ENCODE data around the gene BACE2.
A peak's percentile ranks its signal among the peaks of the same experiment; 100 is the strongest.
"Not testable (repeated sequence)": the region's sequence is repeated elsewhere in the genome, so short reads cannot be mapped to it uniquely, and the experiment has no call there.

The BACE2 gene

DNA sequence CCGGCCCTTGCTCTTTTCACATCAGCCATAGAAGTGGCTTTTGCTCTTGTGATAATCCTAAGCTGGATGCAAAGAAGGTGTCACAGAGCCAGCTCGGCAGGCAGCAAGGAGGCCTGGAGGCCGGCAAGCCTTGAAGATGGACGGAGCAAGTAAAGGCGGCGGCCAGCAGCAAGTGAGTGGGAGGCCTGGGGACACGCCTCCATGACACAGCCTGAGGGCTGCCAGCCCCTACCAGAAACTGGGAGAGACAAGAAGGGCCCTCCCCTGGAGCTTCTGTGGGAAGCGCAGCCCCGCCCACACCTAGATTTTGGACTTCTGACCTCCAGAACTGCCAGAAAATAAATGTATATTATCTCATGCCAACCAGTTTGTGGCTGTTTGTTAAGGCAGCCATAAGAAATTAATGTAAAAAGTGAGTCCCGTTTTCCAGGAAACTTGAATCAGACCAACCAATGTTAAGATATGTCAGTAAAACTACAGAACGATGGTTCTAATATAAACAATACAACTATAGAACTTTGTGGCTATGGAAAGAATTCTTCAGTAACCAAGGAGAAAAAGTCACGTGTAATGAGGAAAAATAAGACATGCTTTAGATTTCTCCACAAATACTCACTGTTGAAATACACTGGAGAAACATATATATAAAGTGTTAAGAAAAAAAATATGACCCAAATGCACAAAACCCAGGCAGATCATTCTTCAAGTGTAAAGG, 49.9 kb downstream of the BACE2 start:
- no peak for DNase-seq

DNA sequence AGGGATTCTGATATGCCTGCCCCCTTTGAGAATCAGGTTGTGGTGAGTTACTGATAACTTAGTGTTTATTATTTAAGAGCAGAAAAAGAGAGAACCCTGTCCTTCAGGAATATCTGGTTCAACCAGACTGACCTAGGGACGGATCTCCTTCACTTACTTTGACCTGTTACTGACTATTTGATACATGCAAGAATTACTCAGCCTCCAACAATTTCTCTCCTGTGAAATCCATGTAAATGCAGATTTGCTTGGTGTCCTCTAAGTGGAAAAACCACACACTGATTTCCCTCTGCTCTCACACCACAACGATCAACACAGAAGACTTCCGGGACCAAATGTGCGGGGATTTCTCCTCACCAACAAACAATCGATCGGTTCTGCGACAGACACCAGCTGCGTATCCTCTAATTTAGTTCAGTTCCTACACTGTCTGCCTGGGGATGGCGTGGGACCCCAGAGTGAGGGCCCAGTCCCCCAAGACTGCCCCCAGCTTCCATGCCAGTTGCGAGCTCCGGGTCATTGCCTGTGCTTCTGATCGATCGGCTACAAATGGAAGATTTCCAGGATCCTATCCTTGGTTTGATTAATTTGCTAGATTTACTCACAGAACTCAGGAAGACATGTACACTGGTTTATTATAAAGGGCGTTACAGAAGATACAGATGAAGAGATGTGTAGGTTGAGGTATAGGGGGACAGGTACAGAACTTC, 51.7 kb downstream of the BACE2 start:
- peak in 1 of 2 experiments; percentile 39 for DNase-seq

DNA sequence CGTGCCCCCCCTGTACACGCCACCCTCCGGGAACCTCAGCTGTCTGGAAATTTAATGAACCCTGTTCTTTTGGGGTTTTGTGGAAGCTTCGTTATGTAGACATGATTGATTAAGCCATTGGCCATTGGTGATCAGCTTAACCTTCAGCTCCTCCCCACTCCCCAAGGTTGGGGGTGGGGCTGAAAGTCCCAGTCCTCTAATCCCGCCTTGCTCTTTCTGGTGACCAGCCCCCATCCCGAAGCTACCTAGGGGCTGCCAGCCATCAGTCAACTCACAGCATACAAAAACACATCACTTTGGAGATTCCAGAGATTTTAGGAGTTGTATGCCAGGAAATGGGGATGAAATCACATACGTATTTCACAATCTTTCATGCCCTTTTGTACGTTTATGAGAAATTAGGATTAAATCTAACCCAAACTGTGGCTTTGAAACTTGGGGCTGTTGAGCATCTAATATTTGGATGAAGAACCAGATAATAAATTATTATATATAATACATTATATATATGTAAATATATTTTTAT, 52.3 kb downstream of the BACE2 start:
- DNase-seq = no peak

DNA sequence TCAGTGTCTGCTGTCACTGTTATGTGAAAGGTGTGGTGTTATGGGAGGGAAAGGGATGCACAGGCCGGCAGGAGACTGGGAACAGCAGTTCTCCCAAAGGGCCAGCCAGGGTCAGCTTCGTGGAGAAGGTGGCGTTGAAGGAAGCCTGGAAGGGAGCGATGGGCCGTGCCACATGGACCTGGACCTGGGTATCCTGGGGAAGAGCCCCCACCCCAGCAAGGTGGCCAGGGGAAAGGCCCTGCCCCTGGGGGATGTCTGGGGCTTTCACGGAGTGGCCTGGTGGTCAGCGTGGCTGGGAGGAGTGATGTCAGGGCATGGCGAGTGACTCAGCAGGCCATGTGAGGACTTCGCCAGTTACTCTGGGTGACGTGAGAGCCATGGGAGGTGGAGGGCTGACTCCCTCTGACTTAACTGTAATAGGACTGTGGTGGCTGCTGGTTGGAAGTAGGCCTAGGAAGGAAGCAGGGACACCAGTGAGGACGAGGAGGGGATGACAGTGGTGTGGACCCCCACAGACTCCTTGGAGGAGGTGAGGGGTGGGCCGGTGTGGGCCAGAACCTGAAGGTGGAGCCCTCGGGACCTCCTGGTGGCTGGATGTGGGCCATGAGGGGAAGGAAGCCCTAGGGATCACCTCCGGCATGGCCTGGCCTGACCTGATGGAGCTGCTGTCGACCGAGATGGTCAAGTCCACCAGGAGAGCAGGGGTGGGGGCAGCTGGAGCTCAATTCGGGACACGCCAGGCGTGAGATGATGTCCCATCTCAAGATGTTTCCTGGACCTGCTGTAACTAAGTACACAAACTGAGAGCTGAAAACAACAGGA, 54.5 kb downstream of the BACE2 start:
- DNase-seq = no peak

DNA sequence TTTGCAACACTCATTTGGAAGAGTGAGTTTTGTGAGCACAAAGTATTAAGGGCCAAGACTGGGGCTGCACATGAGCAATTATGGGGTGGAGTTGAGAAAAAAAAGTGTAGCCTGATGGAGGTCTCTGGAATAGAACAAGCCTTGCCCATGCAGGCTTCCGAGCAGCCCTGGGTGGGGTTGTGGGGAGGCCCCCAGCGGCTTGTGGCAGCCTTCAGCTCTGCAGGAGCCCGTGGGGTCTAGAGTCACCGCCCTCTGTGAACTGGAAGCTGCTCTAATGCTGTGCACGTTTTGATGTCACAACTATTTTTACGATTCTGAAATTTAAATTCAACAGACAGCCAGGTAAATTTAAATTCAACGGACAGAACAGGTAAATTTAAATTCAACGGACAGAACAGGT, 58.9 kb downstream of the BACE2 start:
- DNase-seq = peak; percentile 75 to 85

DNA sequence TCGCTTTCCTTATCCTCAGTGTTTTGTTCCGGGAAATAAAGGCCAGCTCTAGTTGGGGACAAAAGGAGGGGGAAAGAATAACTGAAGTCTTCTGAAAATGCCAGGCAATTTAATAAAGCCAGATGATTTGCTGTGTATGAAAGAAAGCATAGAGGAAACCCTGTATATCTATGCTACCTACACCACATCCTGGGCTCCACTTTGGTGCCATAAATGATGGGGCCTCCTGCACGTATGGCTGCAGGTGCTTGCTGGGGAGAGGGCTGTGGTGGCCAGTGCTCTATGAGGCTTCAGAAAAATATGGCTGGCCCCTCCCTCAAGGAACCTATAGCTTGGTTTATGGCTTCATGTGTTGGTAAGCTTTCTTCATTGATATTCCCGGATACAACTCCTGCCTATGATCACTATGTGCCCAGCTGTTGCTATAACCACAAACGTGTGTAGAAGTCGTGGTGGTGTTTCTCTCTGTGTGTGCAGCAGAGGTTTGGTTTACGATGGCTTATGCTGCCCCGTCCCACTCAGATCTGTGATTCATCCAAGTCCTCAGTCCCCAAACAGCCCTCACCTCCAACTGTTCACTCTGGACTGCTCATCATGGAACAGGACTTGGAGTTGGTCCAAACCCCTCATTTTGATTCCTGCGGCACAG, 59.5 kb downstream of the BACE2 start:
- DNase-seq = no peak

DNA sequence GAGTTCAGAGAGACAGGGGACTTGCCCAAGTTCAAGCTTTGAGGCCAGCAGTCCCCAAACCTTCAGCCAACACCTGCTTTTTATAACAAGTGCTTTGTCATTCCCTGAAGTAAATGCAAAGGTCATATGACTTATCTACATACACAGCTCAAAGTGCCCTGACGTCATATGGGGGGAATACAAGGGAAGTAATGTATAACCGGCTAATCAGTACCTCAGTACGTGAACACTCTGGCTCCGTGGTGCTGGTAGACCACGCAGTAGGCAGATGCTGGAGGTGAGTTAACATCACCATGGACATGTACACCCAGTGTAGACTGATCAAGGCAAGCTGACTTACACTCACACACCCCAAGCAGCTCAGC, 60.0 kb downstream of the BACE2 start:
- DNase-seq = peak in 1 of 2 experiments; percentile 50

DNA sequence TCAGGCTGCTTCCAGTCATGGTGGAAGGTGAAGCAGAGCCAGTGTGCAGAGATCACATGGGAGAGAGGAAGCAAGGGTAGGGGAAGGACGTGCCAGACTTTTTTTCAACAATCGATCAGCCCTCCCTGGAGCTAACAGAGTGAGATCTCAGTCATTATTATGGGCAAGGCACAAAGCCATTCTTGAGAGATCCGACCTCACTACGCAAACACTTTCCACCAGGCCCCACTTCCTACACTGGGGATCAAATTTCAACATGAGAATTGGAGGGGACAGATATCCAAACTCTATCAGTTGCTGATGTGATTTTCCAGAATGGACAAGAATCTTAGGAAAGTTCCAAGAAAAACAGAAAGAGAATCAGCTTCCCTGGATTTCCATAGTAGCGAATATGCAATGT, 60.5 kb downstream of the BACE2 start:
- no peak for DNase-seq

DNA sequence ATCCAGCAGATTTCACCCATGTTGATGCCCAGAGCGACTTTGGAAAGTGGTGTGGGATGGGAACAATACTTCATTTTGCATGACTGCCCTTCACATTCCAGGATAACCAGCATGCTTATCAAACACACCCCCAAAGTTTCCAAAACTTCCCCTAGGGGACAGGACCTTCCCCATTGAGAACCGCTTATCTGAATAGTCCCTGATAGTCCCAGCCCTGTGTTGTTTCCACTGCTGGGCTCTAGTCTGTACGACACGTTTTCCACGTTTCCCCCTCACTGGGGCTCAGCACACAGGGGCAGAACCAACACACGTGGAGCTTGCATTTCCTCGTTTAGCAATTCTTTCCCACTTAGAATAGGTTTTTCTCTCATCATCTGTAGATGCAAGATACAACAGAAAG, 61.0 kb downstream of the BACE2 start:
- no peak for DNase-seq

DNA sequence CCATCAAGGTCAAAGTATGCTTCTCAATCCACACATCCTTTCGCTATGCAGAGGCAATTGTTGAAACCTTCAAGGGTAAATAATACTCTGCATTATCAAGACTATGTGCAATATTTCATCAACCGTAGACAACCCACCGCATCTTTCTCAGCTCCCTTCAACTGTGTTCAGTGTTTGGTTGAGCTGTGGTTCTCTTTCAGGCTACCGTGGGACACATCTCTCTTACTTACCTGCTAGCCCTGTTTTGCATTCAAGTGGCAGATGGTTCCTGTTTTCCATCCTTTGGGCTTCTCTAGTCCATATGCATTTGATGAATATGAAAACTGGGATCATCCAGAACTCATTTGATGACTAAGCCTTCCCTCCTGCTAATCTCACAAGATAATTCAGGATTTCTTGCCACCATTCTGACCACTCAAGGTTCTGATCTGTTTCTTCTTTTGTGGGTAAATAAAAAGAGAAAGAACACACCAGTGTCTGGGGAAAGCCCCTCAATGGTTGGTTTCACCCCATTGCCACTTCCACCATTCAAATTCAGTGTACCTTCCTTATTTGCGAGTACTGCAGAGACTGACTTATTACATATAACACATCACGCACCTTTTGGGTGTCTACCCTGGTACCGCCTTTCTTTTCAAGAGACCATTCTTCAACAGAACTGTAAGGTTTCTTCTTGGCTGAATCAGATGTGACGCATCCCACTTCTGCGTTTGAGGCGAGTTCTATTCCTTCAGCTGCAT, 61.7 kb downstream of the BACE2 start:
- DNase-seq = peak; percentile 31 to 52

DNA sequence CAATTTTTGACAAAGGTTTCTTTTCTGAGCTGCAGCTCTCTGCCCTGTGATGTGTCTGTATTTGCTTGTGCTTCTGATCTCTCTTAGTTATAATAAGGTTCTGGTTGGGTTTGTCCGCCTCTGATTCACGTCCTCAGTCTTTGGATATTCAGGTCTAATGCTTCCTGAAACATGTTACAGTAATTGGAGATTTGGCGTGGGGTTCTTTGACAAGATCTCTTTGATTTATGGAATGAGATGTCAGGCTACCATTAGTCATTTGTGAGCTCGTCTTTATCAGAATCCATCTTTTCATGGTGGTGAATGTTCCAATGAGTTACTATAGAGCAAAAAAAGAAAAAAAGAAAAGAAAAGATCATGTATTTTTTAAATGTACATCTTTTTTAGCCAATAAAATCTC, 62.5 kb downstream of the BACE2 start:
- DNase-seq = no peak

DNA sequence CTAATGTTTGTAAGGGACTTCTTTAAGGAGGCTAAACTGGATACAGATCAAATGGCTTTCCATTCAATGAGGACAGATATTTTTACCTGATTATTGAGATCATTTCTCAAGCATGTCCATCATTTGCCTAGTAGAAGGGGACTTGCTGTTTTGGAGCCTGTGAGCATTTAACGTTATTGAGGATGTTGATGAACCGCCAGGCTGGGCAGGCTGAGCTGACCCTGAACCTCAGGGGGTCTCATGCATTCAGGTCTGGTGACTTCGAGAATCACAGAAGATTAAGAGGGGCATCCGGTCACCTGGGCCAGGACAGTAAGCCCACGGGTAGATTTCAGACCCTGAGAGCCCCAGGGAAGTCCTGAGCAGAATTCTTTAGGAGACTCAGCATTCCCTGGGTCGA, 63.1 kb downstream of the BACE2 start:
- DNase-seq = no peak

DNA sequence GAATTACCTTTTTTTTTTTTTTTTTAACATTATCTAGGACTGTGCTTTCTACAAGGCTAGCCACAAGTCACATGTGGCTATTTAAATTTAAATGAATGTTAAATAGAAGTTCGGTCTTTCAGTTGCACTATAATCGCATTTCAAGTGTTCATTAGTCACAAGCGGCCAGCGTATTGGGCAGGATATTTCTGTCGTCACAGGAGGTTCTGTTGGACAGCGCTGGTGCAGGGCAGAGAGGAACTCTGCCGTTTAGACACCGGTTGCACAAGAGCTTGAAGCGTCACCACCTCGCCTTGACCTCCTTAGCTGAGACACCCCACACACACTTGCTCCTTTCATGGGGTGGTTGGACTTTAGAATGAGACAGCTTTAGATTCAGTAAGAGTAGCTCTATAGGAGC, 64.1 kb downstream of the BACE2 start:
- no peak for DNase-seq

DNA sequence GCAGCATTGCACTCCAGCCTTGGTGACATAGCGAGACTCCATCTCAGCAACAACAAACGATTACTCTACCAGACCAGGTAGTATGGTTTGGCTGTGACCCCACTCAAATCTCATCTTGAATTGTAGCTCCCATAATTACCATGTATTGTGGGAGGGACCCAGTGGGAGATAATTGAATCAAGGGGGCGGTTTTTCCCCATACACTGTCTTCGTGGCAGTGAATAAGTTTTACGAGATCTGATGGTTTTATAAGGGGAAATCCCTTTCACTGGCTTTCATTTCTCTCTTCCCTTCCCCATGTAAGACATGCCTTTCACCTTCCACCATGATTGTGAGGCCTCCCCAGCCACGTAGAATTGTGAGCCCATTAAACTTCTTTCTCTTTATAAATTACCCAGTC, 66.0 kb downstream of the BACE2 start:
- DNase-seq = no peak

DNA sequence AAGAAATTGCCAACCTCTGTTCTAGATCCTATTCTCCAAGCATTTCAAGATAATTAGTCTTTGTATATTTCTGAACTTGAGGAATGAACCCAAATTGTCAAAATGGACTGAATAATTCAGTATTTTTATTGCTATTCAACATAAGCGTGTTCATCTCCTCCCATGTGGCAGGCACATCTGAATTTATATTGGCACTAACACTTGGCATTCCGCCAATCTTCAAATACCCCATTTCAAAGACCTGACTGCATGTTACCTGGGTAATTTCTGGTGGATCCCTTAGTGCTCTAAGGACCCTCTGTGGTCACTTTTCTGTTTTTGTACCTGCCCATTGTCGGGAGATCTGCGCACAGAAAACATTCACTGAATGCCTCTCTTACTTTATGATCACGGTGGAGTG, 66.6 kb downstream of the BACE2 start:
- no peak for DNase-seq

DNA sequence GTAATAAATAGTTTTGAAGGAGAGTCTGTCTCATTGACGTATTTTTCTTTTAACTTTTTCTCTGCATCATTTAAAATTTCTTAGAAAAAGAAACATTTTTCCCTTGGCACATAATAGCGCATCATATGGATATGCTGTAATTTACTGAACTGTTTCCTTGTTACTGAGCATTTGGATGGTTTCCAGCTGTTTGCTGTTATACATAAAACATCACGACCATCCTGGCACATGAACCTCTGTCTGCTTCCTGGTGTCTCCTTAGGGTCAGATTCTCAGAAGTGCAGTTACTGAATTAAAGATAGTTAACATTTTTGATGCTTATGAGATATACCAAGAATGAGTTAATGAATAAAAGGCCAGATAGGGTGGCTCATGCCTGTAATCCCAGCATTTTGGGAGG, 67.2 kb downstream of the BACE2 start:
- DNase-seq = no peak

DNA sequence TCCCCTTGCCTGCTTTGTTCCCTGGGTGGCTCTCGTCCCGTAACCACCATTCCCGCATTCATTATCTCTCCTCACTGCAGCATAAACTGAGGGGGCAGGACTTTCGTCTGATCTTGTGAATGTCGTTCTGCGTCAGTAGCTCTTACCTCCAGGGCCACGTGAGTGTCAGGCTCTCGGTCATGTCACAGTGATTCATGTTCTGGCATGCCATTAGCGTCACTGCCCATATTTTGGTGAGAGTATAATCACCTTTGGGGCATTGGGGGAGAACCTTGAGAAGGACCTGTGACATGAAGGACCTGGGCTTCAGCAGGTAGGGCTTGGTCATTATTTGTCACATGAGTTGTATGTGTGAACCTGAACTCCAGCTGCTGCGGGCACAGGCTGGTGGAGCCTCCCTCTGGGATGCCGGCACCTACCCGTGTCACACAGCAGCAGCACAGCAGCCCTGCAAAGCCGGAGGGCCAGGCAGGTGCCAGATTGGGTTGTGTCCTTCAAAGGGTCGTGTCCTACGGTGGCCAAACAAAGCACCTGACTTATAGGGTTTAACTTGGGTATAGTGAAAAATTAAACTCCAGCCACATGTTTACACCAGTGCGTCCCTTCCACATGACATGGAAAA, 68.5 kb downstream of the BACE2 start:
- no peak for DNase-seq

DNA sequence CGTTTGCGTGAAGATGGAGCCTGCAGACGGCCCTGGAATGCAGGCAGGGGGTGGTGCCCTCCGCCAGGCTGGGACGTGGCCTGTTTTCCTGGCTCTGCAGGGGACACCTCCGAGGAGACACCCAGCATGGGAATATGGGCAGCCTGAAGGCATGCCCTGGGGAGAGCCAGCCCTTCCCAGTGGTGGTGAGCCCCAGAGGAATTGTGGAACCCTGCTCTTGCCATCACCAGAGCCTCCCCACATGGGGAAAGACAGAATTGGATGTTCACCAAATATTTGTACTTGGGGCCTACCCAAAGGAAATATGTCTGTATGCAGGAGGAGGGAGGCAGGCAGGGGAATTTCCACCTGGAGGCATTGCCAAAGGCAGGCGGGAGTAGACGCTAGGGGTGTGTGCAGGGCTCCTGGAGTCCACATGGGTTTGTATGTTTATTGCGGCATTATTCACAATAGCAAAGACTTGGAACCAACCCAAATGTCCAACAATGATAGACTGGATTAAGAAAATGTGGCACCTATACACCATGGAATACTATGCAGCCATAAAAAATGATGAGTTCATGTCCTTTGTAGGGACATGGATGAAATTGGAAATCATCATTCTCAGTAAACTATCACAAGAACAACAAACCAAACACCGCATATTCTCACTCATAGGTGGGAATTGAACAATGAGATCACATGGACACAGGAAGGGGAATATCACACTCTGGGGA, 70.3 kb downstream of the BACE2 start:
- DNase-seq = not testable (repeated sequence)

DNA sequence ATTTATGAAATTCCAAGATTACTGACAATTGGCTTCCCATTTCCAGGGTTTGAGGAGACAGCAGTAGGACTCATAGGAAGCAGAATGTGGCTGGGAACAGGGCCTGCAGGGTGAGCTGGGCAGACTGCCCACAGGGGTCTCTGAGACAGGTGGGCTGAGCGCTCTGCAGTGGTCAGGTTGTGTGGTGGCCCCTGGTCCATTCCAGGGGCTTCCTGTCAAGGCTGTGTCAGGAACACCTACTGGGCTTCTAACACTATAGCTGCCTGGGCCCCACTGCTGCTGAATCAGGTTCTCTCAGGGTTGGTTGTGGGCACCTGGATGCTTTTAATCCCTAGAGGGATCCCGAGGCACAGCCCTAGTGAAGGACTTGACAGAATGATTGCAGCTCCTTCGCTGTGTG, 72.1 kb downstream of the BACE2 start:
- DNase-seq = no peak

DNA sequence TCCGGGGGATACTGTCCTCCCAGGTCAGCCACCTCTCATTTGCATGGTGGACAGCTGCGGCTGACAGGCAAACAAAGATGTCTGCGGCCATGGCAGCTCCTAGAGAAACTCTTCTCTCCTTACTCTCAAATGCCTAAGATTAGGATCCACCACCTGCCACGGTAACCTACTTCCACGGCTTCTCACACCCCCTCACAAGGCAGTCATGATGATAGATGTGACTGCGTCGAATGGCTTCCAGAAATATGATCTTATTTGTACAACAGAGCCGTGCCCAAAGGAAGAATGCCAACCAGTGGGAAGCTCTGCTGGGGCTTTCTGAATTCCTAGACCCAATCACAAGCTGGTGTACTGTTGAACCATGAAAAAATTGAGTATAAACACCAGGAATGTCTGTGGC, 73.4 kb downstream of the BACE2 start:
- no peak for DNase-seq

DNA sequence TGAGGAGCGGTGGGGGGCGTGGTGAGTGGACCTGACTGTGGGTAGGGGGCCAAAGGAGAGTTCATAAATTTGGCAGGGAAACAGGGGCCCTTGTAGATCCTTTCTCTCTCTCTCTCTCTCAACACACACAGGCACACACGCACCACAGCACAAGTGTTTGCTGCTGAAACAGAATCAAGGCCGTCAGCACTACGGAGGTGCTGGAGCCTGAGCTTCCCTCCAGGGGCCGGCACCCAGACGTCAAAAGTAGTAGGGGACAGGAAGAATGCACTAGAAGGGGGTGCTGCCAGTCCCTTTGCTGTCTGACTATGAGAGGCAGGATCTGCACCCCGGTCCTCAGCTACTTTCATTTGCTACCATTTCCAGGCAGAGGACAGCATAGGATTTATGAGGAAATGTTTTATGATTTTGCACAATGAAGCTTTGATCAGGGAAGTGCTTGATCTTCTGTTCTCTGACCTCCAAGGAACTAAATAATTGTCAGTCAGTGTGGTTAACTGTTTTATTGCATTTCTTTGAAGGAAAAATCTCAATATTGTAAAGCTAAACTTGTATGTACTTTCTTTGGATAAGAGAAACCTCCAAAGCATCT, 74.4 kb downstream of the BACE2 start:
- no peak for DNase-seq
